Measurements from ENCODE around the gene TEX2.

TEX2 gene

GRCh38 chr17:64244165-64244564, 18.9 kb downstream of the TEX2 start:
- Histone ChIP-seq H4K20me1 (ENCODE audit: low read depth, low read length) (no peaks in the 10 kb centered on the region), H3K4me2 (ENCODE audit: low read depth, low read length, poor library complexity, severe bottlenecking) (no peak overlapping the region), H3K36me3 (ENCODE audit: low read length) (no peaks in the 10 kb centered on the region), H3K79me2 (ENCODE audit: insufficient read depth, low read length) (no peaks in the 10 kb centered on the region), H3F3A (ENCODE audit: insufficient read depth) (no peaks in the 10 kb centered on the region), H2AFZ (ENCODE audit: low read depth, low read length, severe bottlenecking) (no peak overlapping the region), H3K9ac (ENCODE audit: low read length) (no peak overlapping the region), H3K4me3 (ENCODE audit: insufficient read depth, low read length, poor library complexity, severe bottlenecking) (no peak overlapping the region), H3K27ac (ENCODE audit: low read depth, low read length) (no peak overlapping the region), H3K9me2 (replicated peaks; ENCODE audit: insufficient read depth, low read length) (no peaks in the 10 kb centered on the region), H3K27me3 (ENCODE audit: low read length) (no peaks in the 10 kb centered on the region), H3K9me3 (ENCODE audit: insufficient read depth, low read length) (no peaks in the 10 kb centered on the region)
- TF ChIP-seq EZH2phosphoT487 (conservative IDR thresholded peaks at IDR 0.05; ENCODE audit: low read length) (no peak), CTCF (IDR thresholded peaks at IDR 0.05; ENCODE audit: insufficient read depth, low read length, poor library complexity, severe bottlenecking) (no peak)

GRCh38 chr17:64243340-64243739, 19.7 kb downstream of the TEX2 start:
- TF ChIP-seq CTCF (IDR thresholded peaks at IDR 0.05; ENCODE audit: insufficient read depth, low read length, poor library complexity, severe bottlenecking) (no peak), EZH2phosphoT487 (conservative IDR thresholded peaks at IDR 0.05; ENCODE audit: low read length) (no peak)
- Histone ChIP-seq H3K27me3 (ENCODE audit: low read length) (no peaks in the 10 kb centered on the region), H3F3A (ENCODE audit: insufficient read depth) (no peaks in the 10 kb centered on the region), H3K9me2 (replicated peaks; ENCODE audit: insufficient read depth, low read length) (no peaks in the 10 kb centered on the region), H3K79me2 (ENCODE audit: insufficient read depth, low read length) (no peaks in the 10 kb centered on the region), H3K4me3 (ENCODE audit: insufficient read depth, low read length, poor library complexity, severe bottlenecking) (no peak overlapping the region), H3K36me3 (ENCODE audit: low read length) (no peaks in the 10 kb centered on the region), H2AFZ (ENCODE audit: low read depth, low read length, severe bottlenecking) (no peak overlapping the region), H3K27ac (ENCODE audit: low read depth, low read length) (no peak overlapping the region), H4K20me1 (ENCODE audit: low read depth, low read length) (no peaks in the 10 kb centered on the region), H3K4me2 (ENCODE audit: low read depth, low read length, poor library complexity, severe bottlenecking) (no peak overlapping the region), H3K9me3 (ENCODE audit: insufficient read depth, low read length) (no peaks in the 10 kb centered on the region), H3K9ac (ENCODE audit: low read length) (no peak overlapping the region)

GRCh38 chr17:64242633-64243032, 20.4 kb downstream of the TEX2 start:
- TF ChIP-seq CTCF (IDR thresholded peaks at IDR 0.05; ENCODE audit: insufficient read depth, low read length, poor library complexity, severe bottlenecking) (no peak), EZH2phosphoT487 (conservative IDR thresholded peaks at IDR 0.05; ENCODE audit: low read length) (no peak)
- Histone ChIP-seq H3F3A (ENCODE audit: insufficient read depth) (no peaks in the 10 kb centered on the region), H3K9ac (ENCODE audit: low read length) (no peak overlapping the region), H3K4me3 (ENCODE audit: insufficient read depth, low read length, poor library complexity, severe bottlenecking) (no peak overlapping the region), H3K36me3 (ENCODE audit: low read length) (no peaks in the 10 kb centered on the region), H4K20me1 (ENCODE audit: low read depth, low read length) (no peaks in the 10 kb centered on the region), H2AFZ (ENCODE audit: low read depth, low read length, severe bottlenecking) (no peak overlapping the region), H3K27ac (ENCODE audit: low read depth, low read length) (no peak overlapping the region), H3K79me2 (ENCODE audit: insufficient read depth, low read length) (no peaks in the 10 kb centered on the region), H3K9me3 (ENCODE audit: insufficient read depth, low read length) (no peaks in the 10 kb centered on the region), H3K27me3 (ENCODE audit: low read length) (no peaks in the 10 kb centered on the region), H3K4me2 (ENCODE audit: low read depth, low read length, poor library complexity, severe bottlenecking) (no peak overlapping the region), H3K9me2 (replicated peaks; ENCODE audit: insufficient read depth, low read length) (no peaks in the 10 kb centered on the region)

Measured in SU-DHL-6 (cell line).